ENCODE measurements around the gene OXER1.

DNA sequence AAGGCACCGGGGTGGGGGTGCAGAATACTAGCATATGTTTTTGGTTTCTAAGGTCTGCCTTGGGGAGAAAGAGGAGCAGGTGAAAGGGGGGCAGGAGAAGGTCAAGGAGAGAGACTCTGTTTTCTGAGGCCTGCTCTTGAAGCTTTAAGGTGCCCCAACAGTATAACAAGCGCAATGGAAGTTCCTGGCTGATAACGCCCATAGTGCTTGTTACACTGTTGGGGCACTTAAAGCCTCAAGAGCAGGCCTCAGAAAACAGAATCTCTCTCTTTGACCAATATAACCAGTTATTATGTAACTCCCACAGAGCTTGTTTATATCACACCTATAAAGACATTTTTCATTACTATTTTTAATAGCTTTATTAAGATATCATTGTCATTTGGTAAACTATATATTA is 16.5 kb downstream of the OXER1 start:
- TF ChIP-seq CTCF (optimal IDR thresholded peaks at IDR 0.05 in 1 of 3, IDR thresholded peaks at IDR 0.05 in 1 of 3, conservative IDR thresholded peaks at IDR 0.05 in 1 of 3; ENCODE audit: extremely low read depth in 1 of 3, insufficient read depth in 2 of 3, low read length in 3 of 3) (no peak), EZH2 (IDR thresholded peaks at IDR 0.05; ENCODE audit: low read length) (no peak)
